Keratinocyte (primary cell): ENCODE data around the gene PHLPP1. TPM values are rescaled to one million over a fixed set of nuclear protein-coding genes. Genes with fewer than 3 reads are reported as not detected.

Source experiments
- DNase-seq: peaks from one replicate; pipeline ENCODE4 v3.0.0-alpha.2; 2011; ENCODE audit warnings: low read depth, missing footprints, low spot score
- FAIRE-seq: peaks from 2 replicates; lab custom pipeline; 2011; peaks lifted over from hg19 to GRCh38; lab: Jason Lieb, UNC
- H2AFZ ChIP-seq: 2 replicates; pipeline ENCODE4 v1.6.0; 2012; ENCODE audit warnings: low read length, control low read depth, inconsistent platforms; ENCODE audit not compliant: control insufficient read depth
- H3K27ac ChIP-seq: 2 replicates; pipeline ENCODE4 v1.5.1; 2011; ENCODE audit warnings: low read length; ENCODE audit not compliant: control insufficient read depth, insufficient read depth
- H3K27me3 ChIP-seq: 3 replicates; pipeline ENCODE4 v1.6.0; 2011; ENCODE audit warnings: low read length; ENCODE audit not compliant: control insufficient read depth, insufficient read depth; ENCODE audit errors: extremely low read depth
- H3K36me3 ChIP-seq, 2 experiments: 2 replicates in 1 of 2; 3 replicates in 1 of 2; pipeline ENCODE4 v1.5.1; 2011; ENCODE audit warnings: low read length in 2 of 2, mild to moderate bottlenecking in 1 of 2; ENCODE audit not compliant: control insufficient read depth in 2 of 2, insufficient read depth in 2 of 2; ENCODE audit errors: extremely low read depth in 1 of 2
- H3K4me1 ChIP-seq: 3 replicates; pipeline ENCODE4 v1.5.1; 2011; ENCODE audit warnings: low read length; ENCODE audit not compliant: control insufficient read depth, insufficient read depth; ENCODE audit errors: extremely low read depth
- H3K4me2 ChIP-seq: 3 replicates; pipeline ENCODE4 v1.6.0; 2011; ENCODE audit warnings: low read depth, low read length; ENCODE audit not compliant: control insufficient read depth, insufficient read depth; ENCODE audit errors: extremely low read depth
- H3K4me3 ChIP-seq, 3 experiments: fragments of 200-600 bp in 1 of 3; sonication (generic) in 1 of 3; 2 replicates in 2 of 3; 3 replicates in 1 of 3; pipeline ENCODE4 v1.5.1; 2011 to 2016; ENCODE audit warnings: low read length in 3 of 3, mild to moderate bottlenecking in 3 of 3, control low read depth in 2 of 3, inconsistent platforms in 1 of 3, low read depth in 1 of 3, mixed read lengths in 1 of 3, mixed run types in 1 of 3, moderate library complexity in 1 of 3; ENCODE audit not compliant: control insufficient read depth in 2 of 3, insufficient read depth in 2 of 3; ENCODE audit errors: extremely low read depth in 1 of 3
- H3K79me2 ChIP-seq: 2 replicates; pipeline ENCODE4 v1.6.0; 2012; ENCODE audit warnings: low read length; ENCODE audit not compliant: control insufficient read depth, insufficient read depth
- H3K9ac ChIP-seq: 3 replicates; pipeline ENCODE4 v1.6.0; 2011; ENCODE audit warnings: low read length; ENCODE audit not compliant: control insufficient read depth, insufficient read depth; ENCODE audit errors: extremely low read depth
- H3K9me1 ChIP-seq: 3 replicates; pipeline ENCODE4 v1.6.0; 2011; ENCODE audit warnings: low read length; ENCODE audit not compliant: control insufficient read depth, insufficient read depth; ENCODE audit errors: extremely low read depth
- H3K9me3 ChIP-seq: 2 replicates; pipeline ENCODE4 v1.5.1; 2012; ENCODE audit warnings: low read depth, low read length; ENCODE audit not compliant: control insufficient read depth
- H4K20me1 ChIP-seq: 3 replicates; pipeline ENCODE4 v1.6.0; 2011; ENCODE audit warnings: low read length; ENCODE audit not compliant: control insufficient read depth, insufficient read depth; ENCODE audit errors: extremely low read depth
- EZH2 ChIP-seq: IDR thresholded peaks from one replicate; pipeline ENCODE4 v1.6.1; 2012; ENCODE audit warnings: inconsistent platforms, mild to moderate bottlenecking, low read length, moderate library complexity
- dilution Hi-C: fragments of 300-500 bp; cut with MboI; formaldehyde crosslinking; loops from one replicate; pipeline ENCODE4 v1.7.0; 2020; ENCODE audit warnings: low sequenced_read_pairs; ENCODE audit not compliant: extremely low pct_ligation_motif_present
- polyA plus RNA-seq, 5 experiments: library from polyadenylated mRNA; depleted of rRNA in 3 of 5; stranded (reverse) in 3 of 5; stranded (forward) in 1 of 5; unstranded in 1 of 5; fragments of >200 nt; gene quantifications; 1 replicate in 1 of 5; 2 replicates in 3 of 5; 3 replicates in 1 of 5; pipeline versions ENCODE4 v1.2.1 to v1.2.3, GENCODE V29; 2011 to 2012; ENCODE audit warnings: missing spikeins in 2 of 5, low read depth in 1 of 5, low replicate concordance in 1 of 5
- TF ChIP-seq, protein P1 (sequence below), 3 experiments: IDR thresholded peaks in 1 of 3; conservative IDR thresholded peaks in 1 of 3; optimal IDR thresholded peaks in 1 of 3; 2 replicates in 2 of 3; 3 replicates in 1 of 3; pipeline versions ENCODE3 to v1.5.1; 2011; ENCODE audit warnings: low read length in 3 of 3, mild to moderate bottlenecking in 3 of 3, moderate library complexity in 2 of 3, control low read depth in 1 of 3, inconsistent platforms in 1 of 3; ENCODE audit not compliant: insufficient read depth in 2 of 3; ENCODE audit errors: extremely low read depth in 1 of 3

Gene PHLPP1
- polyA plus RNA-seq, 1 donor (not counting 4 experiments of a cell fraction or from before 2014, with no cell fraction given) = 8.4 TPM

GRCh38 chr18:62999921-63000320 lies 284.6 kb downstream of the PHLPP1 start:
- Histone ChIP-seq H3K4me2 (no peak overlapping the region), H3K4me3 (no peak overlapping the region), H3K9me3 (no peaks in the 10 kb centered on the region), H3K27me3 (peaks cover 3% of the 10 kb centered on the region), H3K27ac (no peak overlapping the region), H3K4me1 (no peaks in the 10 kb centered on the region), H3K36me3 (no peaks in the 10 kb centered on the region), H3K9ac (no peak overlapping the region), H3K79me2 (no peaks in the 10 kb centered on the region), H2AFZ (no peak overlapping the region), H4K20me1 (no peaks in the 10 kb centered on the region), H3K9me1 (no peaks in the 10 kb centered on the region)
- no peak for TF ChIP-seq EZH2
- TF ChIP-seq, protein P1, sequence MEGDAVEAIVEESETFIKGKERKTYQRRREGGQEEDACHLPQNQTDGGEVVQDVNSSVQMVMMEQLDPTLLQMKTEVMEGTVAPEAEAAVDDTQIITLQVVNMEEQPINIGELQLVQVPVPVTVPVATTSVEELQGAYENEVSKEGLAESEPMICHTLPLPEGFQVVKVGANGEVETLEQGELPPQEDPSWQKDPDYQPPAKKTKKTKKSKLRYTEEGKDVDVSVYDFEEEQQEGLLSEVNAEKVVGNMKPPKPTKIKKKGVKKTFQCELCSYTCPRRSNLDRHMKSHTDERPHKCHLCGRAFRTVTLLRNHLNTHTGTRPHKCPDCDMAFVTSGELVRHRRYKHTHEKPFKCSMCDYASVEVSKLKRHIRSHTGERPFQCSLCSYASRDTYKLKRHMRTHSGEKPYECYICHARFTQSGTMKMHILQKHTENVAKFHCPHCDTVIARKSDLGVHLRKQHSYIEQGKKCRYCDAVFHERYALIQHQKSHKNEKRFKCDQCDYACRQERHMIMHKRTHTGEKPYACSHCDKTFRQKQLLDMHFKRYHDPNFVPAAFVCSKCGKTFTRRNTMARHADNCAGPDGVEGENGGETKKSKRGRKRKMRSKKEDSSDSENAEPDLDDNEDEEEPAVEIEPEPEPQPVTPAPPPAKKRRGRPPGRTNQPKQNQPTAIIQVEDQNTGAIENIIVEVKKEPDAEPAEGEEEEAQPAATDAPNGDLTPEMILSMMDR (optimal IDR thresholded peaks at IDR 0.05 in 1 of 3, IDR thresholded peaks at IDR 0.05 in 1 of 3, conservative IDR thresholded peaks at IDR 0.05 in 1 of 3; ENCODE audit: extremely low read depth in 1 of 3, insufficient read depth in 2 of 3, low read length in 3 of 3) = no peak
- FAIRE-seq (no peak), DNase-seq (no peak)
- dilution Hi-C loops = loop anchor here (25.0 kb wide), 1 partner anchor 312 kb away; the partner anchor contains the start of gene BCL2

DNA sequence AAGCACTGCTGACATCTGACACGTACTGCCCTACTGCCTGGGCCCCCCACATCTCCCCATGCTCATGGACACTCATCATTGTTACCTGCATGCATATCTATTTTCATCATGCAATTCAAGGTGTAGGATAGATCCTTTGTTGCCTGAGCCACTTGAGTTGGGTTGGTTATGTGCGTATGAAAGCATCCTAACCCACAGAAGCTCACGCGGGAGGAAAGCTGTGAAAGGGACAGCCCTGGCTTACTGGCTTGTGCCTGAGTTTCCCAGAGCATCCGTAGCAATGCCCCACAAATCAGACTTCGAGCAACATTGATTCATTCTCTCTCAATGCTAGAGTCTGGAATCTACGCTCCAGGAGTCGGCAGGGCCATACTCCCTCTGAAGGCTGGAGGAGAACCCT lies 285.5 kb downstream of the PHLPP1 start:
- H3K4me3 ChIP-seq = no peak overlapping the region
- no peak overlapping the region for H3K4me2 ChIP-seq
- H3K27ac ChIP-seq = no peak overlapping the region
- H3K9me1 ChIP-seq = no peaks in the 10 kb centered on the region
- H3K27me3 ChIP-seq = peaks cover 3% of the 10 kb centered on the region
- H3K36me3 ChIP-seq = no peaks in the 10 kb centered on the region
- dilution Hi-C loops = loop anchor here (25.0 kb wide), 1 partner anchor 311 kb away; the partner anchor contains the start of gene BCL2
- TF ChIP-seq, protein P1 (optimal IDR thresholded peaks at IDR 0.05 in 1 of 3, IDR thresholded peaks at IDR 0.05 in 1 of 3, conservative IDR thresholded peaks at IDR 0.05 in 1 of 3; ENCODE audit: extremely low read depth in 1 of 3, insufficient read depth in 2 of 3, low read length in 3 of 3) = no peak
- TF ChIP-seq EZH2 = no peak
- no peak overlapping the region for H2AFZ ChIP-seq
- no peak overlapping the region for H3K9ac ChIP-seq
- H3K9me3 ChIP-seq = no peaks in the 10 kb centered on the region
- no peaks in the 10 kb centered on the region for H3K4me1 ChIP-seq
- H4K20me1 ChIP-seq = no peaks in the 10 kb centered on the region
- FAIRE-seq (no peak), DNase-seq (no peak)
- no peaks in the 10 kb centered on the region for H3K79me2 ChIP-seq
